ENCODE results near the gene RNF215.

Gene RNF215

GRCh38 chr22:30426388-30427353 lies 39.5 kb upstream of the RNF215 start:
- peak overlapping the region; percentile 63 for H3K27ac ChIP-seq (ENCODE audit: low read length)
- H3K36me3 ChIP-seq (ENCODE audit: control insufficient read depth in 1 of 2, insufficient read depth in 2 of 2, low read length in 2 of 2): peaks cover 0 to 4% of the 10 kb centered on the region in 2 donors
- no peaks in the 10 kb centered on the region for H3K9me3 ChIP-seq (ENCODE audit: control insufficient read depth in 1 of 2, low read length in 2 of 2)
- no peaks in the 10 kb centered on the region for H3K27me3 ChIP-seq (ENCODE audit: low read depth, low read length)
- peaks cover 22 to 25% of the 10 kb centered on the region in 2 donors for H3K4me1 ChIP-seq (ENCODE audit: control insufficient read depth in 1 of 2, insufficient read depth in 2 of 2, low read length in 2 of 2)
- H3K4me3 ChIP-seq (ENCODE audit: low read depth in 1 of 2, low read length in 2 of 2): peak overlapping the region; percentile 62 to 71

DNA sequence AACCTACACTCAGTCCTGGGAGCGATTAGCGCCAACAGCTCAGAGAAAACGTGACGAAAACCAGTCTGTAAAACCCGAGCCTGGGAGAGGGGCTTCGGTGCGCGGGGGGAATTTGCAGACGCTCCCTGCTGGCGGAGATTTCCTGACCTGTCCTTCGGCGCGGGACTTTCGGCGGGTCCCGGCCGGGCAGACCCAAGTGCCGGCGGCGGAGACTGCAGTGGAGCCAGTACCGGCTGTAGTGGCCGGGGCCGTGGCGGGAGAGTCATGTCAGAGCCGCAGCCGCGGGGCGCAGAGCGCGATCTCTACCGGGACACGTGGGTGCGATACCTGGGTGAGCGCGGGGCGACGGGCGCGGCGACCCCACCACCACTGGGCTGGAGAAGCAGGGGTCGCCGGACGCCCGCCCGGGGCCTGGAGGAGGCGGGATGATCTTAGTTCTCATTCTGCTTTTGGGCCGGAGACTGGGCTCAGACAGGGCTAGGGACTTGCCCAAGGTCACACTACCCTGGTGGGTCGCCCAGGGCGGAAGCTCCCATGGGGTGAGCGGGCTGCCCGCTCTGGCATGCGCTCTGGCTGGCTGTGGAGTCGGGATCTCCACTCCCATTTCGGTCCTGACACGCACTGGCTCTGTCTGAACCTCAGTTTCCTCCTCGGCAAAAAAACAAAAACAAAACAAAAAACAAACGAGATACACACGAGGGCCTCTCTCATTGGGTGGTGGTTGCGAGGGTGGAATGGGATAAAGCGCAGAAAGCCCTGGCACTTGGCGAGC lies 38.6 kb upstream of the RNF215 start, which contains the start of gene MTFP1:
MTFP1 (plus strand) TSS at position 153 of the 772 bp plus-strand sequence; CDS start at position 265, 112 bp downstream.
- Histone ChIP-seq H3K36me3 (ENCODE audit: control insufficient read depth in 1 of 2, insufficient read depth in 2 of 2, low read length in 2 of 2) (peaks cover 0 to 9% of the 10 kb centered on the region in 2 donors), H3K4me1 (ENCODE audit: control insufficient read depth in 1 of 2, insufficient read depth in 2 of 2, low read length in 2 of 2) (peaks cover 22 to 33% of the 10 kb centered on the region in 2 donors), H3K27ac (ENCODE audit: low read length) (peak within 1 kb of the TSS; percentile 89), H3K9me3 (ENCODE audit: control insufficient read depth in 1 of 2, low read length in 2 of 2) (no peaks in the 10 kb centered on the region), H3K27me3 (ENCODE audit: low read depth, low read length) (no peaks in the 10 kb centered on the region), H3K4me3 (ENCODE audit: low read depth in 1 of 2, low read length in 2 of 2) (peak within 1 kb of the TSS; percentile 77 to 78)

- Histone ChIP-seq H3K9me3 (ENCODE audit: control insufficient read depth in 1 of 2, low read length in 2 of 2) (no peaks in the 10 kb centered on the region), H3K27ac (ENCODE audit: low read length) (peak overlapping the region; percentile 63), H3K36me3 (ENCODE audit: control insufficient read depth in 1 of 2, insufficient read depth in 2 of 2, low read length in 2 of 2) (peaks cover 0 to 14% of the 10 kb centered on the region in 2 donors), H3K4me1 (ENCODE audit: control insufficient read depth in 1 of 2, insufficient read depth in 2 of 2, low read length in 2 of 2) (peaks cover 22 to 38% of the 10 kb centered on the region in 2 donors), H3K4me3 (ENCODE audit: low read depth in 1 of 2, low read length in 2 of 2) (peak overlapping the region; percentile 62 to 78), H3K27me3 (ENCODE audit: low read depth, low read length) (no peaks in the 10 kb centered on the region)
Observed at GRCh38 chr22:30425327-30425615, 38.1 kb upstream of the RNF215 start.

GRCh38 chr22:30424534-30425326 lies 37.5 kb upstream of the RNF215 start:
- Histone ChIP-seq H3K9me3 (ENCODE audit: control insufficient read depth in 1 of 2, low read length in 2 of 2) (no peaks in the 10 kb centered on the region), H3K4me3 (ENCODE audit: low read depth in 1 of 2, low read length in 2 of 2) (peak overlapping the region; percentile 77 to 78), H3K4me1 (ENCODE audit: control insufficient read depth in 1 of 2, insufficient read depth in 2 of 2, low read length in 2 of 2) (peaks cover 22 to 40% of the 10 kb centered on the region in 2 donors), H3K36me3 (ENCODE audit: control insufficient read depth in 1 of 2, insufficient read depth in 2 of 2, low read length in 2 of 2) (peaks cover 0 to 17% of the 10 kb centered on the region in 2 donors), H3K27me3 (ENCODE audit: low read depth, low read length) (no peaks in the 10 kb centered on the region), H3K27ac (ENCODE audit: low read length) (peak overlapping the region; percentile 89)

DNA sequence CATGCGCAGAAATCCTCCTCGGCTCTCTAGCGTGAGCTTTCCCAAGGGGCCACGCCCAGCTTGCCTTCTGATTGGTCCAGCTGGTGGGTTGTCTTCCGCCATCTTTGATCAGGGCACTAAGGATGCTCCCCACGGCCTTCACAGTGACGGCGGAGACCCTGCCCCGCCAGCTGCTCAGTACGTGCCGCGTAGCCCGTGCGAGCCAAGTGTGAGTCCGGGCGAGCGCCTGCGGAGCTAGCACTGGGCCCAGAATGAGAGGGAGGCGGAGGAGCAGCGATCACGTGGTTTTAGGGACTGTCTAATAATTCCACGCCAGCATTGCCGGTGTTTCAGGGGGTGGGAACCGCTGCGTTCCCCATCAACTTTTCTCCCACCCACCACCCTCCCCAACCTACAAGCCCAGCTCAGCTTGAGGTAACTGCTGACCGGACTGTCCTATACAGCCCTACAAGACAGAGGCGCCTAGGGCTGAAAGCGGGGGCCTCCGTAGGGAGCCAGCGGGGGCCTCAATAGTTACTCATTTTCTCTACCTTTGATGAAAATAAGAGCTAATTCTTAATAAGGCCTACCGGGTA lies 36.8 kb upstream of the RNF215 start:
- Histone ChIP-seq H3K27ac (ENCODE audit: low read length) (peak overlapping the region; percentile 89), H3K36me3 (ENCODE audit: control insufficient read depth in 1 of 2, insufficient read depth in 2 of 2, low read length in 2 of 2) (peaks cover 0 to 20% of the 10 kb centered on the region in 2 donors), H3K4me1 (ENCODE audit: control insufficient read depth in 1 of 2, insufficient read depth in 2 of 2, low read length in 2 of 2) (peaks cover 22 to 40% of the 10 kb centered on the region in 2 donors)

DNA sequence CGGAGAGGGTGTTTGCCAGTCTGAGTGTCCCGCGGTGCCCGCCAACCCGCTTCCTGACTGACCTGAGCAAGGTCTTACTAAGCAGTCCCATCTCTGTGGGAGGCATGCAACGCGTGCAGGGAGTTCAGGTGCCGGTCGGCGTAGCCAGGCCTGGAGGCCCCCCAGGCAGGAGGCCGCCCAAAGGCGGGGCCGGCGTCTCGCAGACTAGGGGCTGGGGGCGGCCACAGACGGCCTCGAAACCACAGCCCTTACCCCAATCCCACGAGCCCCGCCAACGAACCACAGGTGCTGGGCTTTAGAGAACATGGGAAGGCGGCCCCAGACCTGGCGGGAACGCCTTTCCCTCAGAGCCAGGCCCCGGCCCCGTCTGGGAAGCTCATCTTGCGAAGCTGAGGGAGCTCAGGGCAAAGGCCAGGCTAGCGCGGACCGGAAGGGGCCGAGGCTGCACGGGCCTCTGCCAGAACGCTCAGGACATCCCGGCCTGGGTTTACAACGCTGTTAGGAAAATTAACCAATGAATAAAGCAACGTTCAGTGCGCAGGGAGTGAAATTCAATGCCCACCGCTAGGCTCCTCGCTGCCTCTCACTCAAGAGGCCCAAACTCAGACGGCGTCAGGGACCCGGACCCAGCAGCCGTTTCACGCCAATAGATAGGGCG lies 36.2 kb upstream of the RNF215 start:
- Histone ChIP-seq H3K36me3 (ENCODE audit: control insufficient read depth in 1 of 2, insufficient read depth in 2 of 2, low read length in 2 of 2) (peaks cover 6 to 27% of the 10 kb centered on the region in 2 donors), H3K27me3 (ENCODE audit: low read depth, low read length) (no peaks in the 10 kb centered on the region), H3K27ac (ENCODE audit: low read length) (peak overlapping the region; percentile 89), H3K4me1 (ENCODE audit: control insufficient read depth in 1 of 2, insufficient read depth in 2 of 2, low read length in 2 of 2) (peaks cover 22 to 40% of the 10 kb centered on the region in 2 donors), H3K9me3 (ENCODE audit: control insufficient read depth in 1 of 2, low read length in 2 of 2) (no peaks in the 10 kb centered on the region), H3K4me3 (ENCODE audit: low read depth in 1 of 2, low read length in 2 of 2) (peak overlapping the region; percentile 77 to 78)

More for the DNA sequence above, 36.8 kb upstream of the RNF215 start:
- H3K4me3 ChIP-seq (ENCODE audit: low read depth in 1 of 2, low read length in 2 of 2): peak overlapping the region; percentile 77 to 78
- no peaks in the 10 kb centered on the region for H3K9me3 ChIP-seq (ENCODE audit: control insufficient read depth in 1 of 2, low read length in 2 of 2)
- no peaks in the 10 kb centered on the region for H3K27me3 ChIP-seq (ENCODE audit: low read depth, low read length)

DNA sequence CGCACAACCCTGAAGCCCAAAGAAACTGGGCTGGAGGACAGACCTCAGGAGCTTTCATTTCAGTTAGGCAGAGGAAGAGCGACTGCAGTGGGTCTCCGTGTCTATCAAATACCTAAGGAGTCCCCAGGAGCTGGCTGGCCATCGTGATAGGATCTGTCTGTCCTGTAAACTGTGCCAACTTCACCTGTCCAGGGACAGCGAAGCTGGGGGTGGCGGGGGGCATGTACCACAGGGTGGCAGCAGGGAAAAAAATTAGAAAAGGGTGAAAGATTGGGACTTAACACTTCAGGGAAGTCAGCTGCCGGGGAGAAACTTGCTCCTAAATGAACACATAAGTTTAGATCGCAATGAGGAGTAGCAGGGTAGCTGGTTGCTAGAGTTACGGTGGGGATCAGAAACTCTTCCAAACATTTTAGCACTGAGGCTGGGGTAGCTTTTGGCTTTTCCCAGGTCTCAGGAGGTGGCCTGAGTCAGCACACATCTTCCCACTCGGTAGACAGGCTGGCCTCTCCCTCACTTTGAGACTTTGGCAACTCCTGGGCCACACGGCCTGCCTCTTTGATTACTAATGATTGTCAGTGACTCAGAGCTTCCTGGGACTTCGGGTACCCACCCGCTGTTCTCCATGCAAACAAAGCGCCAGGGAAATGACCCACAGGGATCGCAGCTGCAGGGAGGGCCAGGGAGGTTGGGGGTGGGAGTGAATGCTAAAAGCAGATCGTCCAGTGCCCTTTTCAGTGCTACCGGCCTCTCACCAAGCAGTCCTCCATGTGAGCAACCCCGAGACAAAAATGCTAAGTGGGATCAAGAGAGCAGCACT lies 35.5 kb upstream of the RNF215 start:
- peak overlapping the region; percentile 89 for H3K27ac ChIP-seq (ENCODE audit: low read length)
- peak overlapping the region; percentile 77 to 78 for H3K4me3 ChIP-seq (ENCODE audit: low read depth in 1 of 2, low read length in 2 of 2)
- peaks cover 22 to 40% of the 10 kb centered on the region in 2 donors for H3K4me1 ChIP-seq (ENCODE audit: control insufficient read depth in 1 of 2, insufficient read depth in 2 of 2, low read length in 2 of 2)
- peaks cover 12 to 33% of the 10 kb centered on the region in 2 donors for H3K36me3 ChIP-seq (ENCODE audit: control insufficient read depth in 1 of 2, insufficient read depth in 2 of 2, low read length in 2 of 2)
- no peaks in the 10 kb centered on the region for H3K27me3 ChIP-seq (ENCODE audit: low read depth, low read length)
- H3K9me3 ChIP-seq (ENCODE audit: control insufficient read depth in 1 of 2, low read length in 2 of 2): no peaks in the 10 kb centered on the region

- peak overlapping the region; percentile 89 for H3K27ac ChIP-seq (ENCODE audit: low read length)
- H3K9me3 ChIP-seq (ENCODE audit: control insufficient read depth in 1 of 2, low read length in 2 of 2): no peaks in the 10 kb centered on the region
- peaks cover 21 to 41% of the 10 kb centered on the region in 2 donors for H3K36me3 ChIP-seq (ENCODE audit: control insufficient read depth in 1 of 2, insufficient read depth in 2 of 2, low read length in 2 of 2)
- no peaks in the 10 kb centered on the region for H3K27me3 ChIP-seq (ENCODE audit: low read depth, low read length)
- H3K4me3 ChIP-seq (ENCODE audit: low read depth in 1 of 2, low read length in 2 of 2): peak overlapping the region in 1 of 2 donors; percentile 77
- peaks cover 22 to 40% of the 10 kb centered on the region in 2 donors for H3K4me1 ChIP-seq (ENCODE audit: control insufficient read depth in 1 of 2, insufficient read depth in 2 of 2, low read length in 2 of 2)
Observed at GRCh38 chr22:30421695-30422480, 34.7 kb upstream of the RNF215 start.

Data from muscle layer of duodenum (tissue), 2 donors.